ENCODE data around the gene DNAH14.

DNA sequence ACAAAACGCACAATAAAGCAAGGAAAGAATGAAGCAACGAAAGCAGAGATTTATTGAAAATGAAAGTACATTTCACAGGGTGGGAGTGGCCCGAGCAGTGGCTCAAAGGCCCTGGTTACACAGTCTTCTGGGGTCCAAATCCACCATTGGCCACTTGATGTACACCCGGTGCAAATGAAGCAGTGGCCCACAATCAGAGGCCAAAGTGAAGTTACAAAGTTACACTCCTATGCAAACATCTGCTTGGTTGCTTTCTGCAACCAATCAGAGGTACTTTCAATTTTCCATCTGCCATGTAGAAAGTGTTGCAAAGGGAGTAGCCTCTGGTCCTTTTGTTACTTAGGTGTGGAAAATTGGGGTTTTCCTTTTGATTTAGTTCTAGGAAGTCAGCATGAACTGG is 10.0 kb upstream of the DNAH14 start:
- no peak for TF ChIP-seq ZMIZ1 (IDR thresholded peaks at IDR 0.05; ENCODE audit: low read depth in 2 of 2, low read length in 2 of 2)
- TF ChIP-seq, protein P1, sequence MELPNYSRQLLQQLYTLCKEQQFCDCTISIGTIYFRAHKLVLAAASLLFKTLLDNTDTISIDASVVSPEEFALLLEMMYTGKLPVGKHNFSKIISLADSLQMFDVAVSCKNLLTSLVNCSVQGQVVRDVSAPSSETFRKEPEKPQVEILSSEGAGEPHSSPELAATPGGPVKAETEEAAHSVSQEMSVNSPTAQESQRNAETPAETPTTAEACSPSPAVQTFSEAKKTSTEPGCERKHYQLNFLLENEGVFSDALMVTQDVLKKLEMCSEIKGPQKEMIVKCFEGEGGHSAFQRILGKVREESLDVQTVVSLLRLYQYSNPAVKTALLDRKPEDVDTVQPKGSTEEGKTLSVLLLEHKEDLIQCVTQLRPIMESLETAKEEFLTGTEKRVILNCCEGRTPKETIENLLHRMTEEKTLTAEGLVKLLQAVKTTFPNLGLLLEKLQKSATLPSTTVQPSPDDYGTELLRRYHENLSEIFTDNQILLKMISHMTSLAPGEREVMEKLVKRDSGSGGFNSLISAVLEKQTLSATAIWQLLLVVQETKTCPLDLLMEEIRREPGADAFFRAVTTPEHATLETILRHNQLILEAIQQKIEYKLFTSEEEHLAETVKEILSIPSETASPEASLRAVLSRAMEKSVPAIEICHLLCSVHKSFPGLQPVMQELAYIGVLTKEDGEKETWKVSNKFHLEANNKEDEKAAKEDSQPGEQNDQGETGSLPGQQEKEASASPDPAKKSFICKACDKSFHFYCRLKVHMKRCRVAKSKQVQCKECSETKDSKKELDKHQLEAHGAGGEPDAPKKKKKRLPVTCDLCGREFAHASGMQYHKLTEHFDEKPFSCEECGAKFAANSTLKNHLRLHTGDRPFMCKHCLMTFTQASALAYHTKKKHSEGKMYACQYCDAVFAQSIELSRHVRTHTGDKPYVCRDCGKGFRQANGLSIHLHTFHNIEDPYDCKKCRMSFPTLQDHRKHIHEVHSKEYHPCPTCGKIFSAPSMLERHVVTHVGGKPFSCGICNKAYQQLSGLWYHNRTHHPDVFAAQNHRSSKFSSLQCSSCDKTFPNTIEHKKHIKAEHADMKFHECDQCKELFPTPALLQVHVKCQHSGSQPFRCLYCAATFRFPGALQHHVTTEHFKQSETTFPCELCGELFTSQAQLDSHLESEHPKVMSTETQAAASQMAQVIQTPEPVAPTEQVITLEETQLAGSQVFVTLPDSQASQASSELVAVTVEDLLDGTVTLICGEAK (IDR thresholded peaks at IDR 0.05), result no peak
- TF ChIP-seq, protein P1 (CRISPR knock-in tag; IDR thresholded peaks at IDR 0.05), result no peak

Measured in K562 (cell line).